HG03439 (cell line): ENCODE results near the gene C12orf57.

Experiments
- ATAC-seq: cut with Tn5 transposase; IDR thresholded peaks from one replicate; pipeline ENCODE4 v1.9.1; 2021; ENCODE audit warnings: mild to moderate bottlenecking, moderate library complexity; ENCODE audit not compliant: unreplicated experiment

C12orf57 gene

GRCh38 chr12:6917491-6918231 is 26.2 kb upstream of the C12orf57 start:
- ATAC-seq, result no peak

- ATAC-seq, result no peak
Measured at GRCh38 chr12:6919588-6919987, 24.2 kb upstream of the C12orf57 start.

GRCh38 chr12:6921539-6921938 is 22.3 kb upstream of the C12orf57 start:
- ATAC-seq, result no peak

- ATAC-seq, result no peak
Measured at GRCh38 chr12:6921996-6922946, 21.6 kb upstream of the C12orf57 start.

GRCh38 chr12:6923003-6923732 is 20.7 kb upstream of the C12orf57 start:
- ATAC-seq, result no peak

GRCh38 chr12:6923851-6924250 is 20.0 kb upstream of the C12orf57 start:
- ATAC-seq, result no peak

GRCh38 chr12:6925239-6925539 is 18.6 kb upstream of the C12orf57 start:
- ATAC-seq, result no peak

- no peak for ATAC-seq
Measured at GRCh38 chr12:6925540-6926279, 18.1 kb upstream of the C12orf57 start.

- ATAC-seq, result no peak
Measured at GRCh38 chr12:6927379-6928021, 16.3 kb upstream of the C12orf57 start, which contains the start of gene ATN1. TSS of gene ATN1 (plus strand) at chr12:6927959. CDS start at chr12:6934002, 6,043 bp downstream.

GRCh38 chr12:6928022-6928702 is 15.7 kb upstream of the C12orf57 start:
- ATAC-seq, result no peak

- no peak for ATAC-seq
Measured at GRCh38 chr12:6928703-6929407, 15.0 kb upstream of the C12orf57 start.

GRCh38 chr12:6929466-6930452 is 14.1 kb upstream of the C12orf57 start:
- ATAC-seq, result no peak

- ATAC-seq, result no peak
Measured at GRCh38 chr12:6932766-6933165, 11.1 kb upstream of the C12orf57 start.

- no peak for ATAC-seq
Measured at GRCh38 chr12:6934110-6934509, 9.7 kb upstream of the C12orf57 start.

- ATAC-seq, result no peak
Measured at GRCh38 chr12:6935371-6936193, 8.2 kb upstream of the C12orf57 start.

- no peak for ATAC-seq
Measured at GRCh38 chr12:6936194-6936635, 7.6 kb upstream of the C12orf57 start.
